Neural progenitor cell (in vitro differentiated cells): ENCODE measurements around the gene LMBR1.
"Not testable (repeated sequence)": the region's sequence is repeated elsewhere in the genome, so short reads cannot be mapped to it uniquely, and the experiment has no call there.

Experiments used
- EZH2 ChIP-seq: fragments of 200-600 bp; sonication (generic); IDR thresholded peaks from 2 replicates; pipeline ENCODE4 v1.6.1; 2017; ENCODE audit warnings: antibody characterized with exemption, mild to moderate bottlenecking, moderate library complexity
- TF ChIP-seq, protein P1 (sequence below): fragments of 200-600 bp; sonication (generic); IDR thresholded peaks from 2 replicates; pipeline ENCODE4 v1.5.1; 2017; ENCODE audit warnings: antibody characterized with exemption, mild to moderate bottlenecking

DNA sequence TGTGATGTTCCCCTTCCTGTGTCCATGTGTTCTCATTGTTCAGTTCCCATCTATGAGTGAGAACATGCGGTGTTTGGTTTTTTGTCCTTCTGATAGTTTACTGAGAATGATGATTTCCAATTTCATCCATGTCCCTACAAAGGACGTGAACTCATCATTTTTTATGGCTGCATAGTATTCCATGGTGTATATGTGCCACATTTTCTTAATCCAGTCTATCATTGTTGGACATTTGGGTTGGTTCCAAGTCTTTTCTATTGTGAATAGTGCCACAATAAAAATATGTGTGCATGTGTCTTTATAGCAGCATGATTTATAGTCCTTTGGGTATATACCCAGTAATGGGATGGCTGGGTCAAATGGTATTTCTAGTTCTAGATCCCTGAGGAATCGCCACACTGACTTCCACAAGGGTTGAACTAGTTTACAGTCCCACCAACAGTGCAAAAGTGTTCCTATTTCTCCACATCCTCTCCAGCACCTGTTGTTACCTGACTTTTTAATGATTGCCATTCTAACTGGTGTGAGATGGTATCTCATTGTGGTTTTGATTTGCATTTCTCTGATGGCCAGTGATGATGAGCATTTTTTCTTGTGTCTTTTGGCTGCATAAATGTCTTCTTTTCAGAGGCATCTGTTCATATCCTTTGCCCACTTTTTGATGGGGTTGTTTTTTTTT lies 16.7 kb upstream of the LMBR1 start:
- TF ChIP-seq, protein P1, sequence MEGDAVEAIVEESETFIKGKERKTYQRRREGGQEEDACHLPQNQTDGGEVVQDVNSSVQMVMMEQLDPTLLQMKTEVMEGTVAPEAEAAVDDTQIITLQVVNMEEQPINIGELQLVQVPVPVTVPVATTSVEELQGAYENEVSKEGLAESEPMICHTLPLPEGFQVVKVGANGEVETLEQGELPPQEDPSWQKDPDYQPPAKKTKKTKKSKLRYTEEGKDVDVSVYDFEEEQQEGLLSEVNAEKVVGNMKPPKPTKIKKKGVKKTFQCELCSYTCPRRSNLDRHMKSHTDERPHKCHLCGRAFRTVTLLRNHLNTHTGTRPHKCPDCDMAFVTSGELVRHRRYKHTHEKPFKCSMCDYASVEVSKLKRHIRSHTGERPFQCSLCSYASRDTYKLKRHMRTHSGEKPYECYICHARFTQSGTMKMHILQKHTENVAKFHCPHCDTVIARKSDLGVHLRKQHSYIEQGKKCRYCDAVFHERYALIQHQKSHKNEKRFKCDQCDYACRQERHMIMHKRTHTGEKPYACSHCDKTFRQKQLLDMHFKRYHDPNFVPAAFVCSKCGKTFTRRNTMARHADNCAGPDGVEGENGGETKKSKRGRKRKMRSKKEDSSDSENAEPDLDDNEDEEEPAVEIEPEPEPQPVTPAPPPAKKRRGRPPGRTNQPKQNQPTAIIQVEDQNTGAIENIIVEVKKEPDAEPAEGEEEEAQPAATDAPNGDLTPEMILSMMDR = not testable (repeated sequence)
- TF ChIP-seq EZH2 = not testable (repeated sequence)
